DOHH2 (cell line): ENCODE data around the gene CRK.

Source experiments
- EZH2phosphoT487 ChIP-seq: fragments of 200-600 bp; sonication (generic); IDR thresholded peaks from 2 replicates; pipeline ENCODE4 v1.6.1; 2017; ENCODE audit warnings: borderline replicate concordance, mild to moderate bottlenecking, antibody characterized with exemption, low read length, moderate library complexity, mixed read lengths
- TF ChIP-seq, protein P1 (sequence below): fragments of 200-600 bp; sonication (generic); IDR thresholded peaks from one replicate; pipeline ENCODE4 v1.5.1; 2014; ENCODE audit warnings: antibody characterized with exemption, mild to moderate bottlenecking, low read depth, low read length; ENCODE audit not compliant: poor library complexity, severe bottlenecking

DNA sequence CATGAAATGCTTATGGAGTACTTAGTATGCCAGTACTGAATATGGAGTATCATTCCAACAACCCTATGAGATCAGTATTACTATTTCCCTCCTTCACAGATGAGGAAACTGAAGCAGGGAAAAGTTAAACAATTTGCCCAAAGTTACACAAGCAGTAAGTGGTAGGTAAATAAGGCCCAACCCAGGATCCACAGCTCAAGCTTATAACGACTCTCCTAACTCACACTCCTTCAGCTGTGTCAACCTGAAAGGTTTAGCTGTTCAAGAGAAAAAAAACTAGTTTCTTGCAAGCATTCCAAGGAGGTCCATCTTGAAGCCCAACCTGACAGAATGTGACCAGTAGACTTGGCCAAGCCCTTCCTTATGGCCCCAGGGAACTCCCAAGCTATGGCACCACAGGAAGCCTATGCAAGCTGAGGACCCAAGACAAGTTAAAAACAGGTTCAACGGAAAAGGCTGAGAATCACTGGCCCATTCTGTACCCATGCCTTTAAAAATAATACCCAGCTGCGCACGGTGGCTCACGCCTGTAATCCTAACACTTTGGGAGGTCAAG is 6.5 kb downstream of the CRK start:
- TF ChIP-seq, protein P1, sequence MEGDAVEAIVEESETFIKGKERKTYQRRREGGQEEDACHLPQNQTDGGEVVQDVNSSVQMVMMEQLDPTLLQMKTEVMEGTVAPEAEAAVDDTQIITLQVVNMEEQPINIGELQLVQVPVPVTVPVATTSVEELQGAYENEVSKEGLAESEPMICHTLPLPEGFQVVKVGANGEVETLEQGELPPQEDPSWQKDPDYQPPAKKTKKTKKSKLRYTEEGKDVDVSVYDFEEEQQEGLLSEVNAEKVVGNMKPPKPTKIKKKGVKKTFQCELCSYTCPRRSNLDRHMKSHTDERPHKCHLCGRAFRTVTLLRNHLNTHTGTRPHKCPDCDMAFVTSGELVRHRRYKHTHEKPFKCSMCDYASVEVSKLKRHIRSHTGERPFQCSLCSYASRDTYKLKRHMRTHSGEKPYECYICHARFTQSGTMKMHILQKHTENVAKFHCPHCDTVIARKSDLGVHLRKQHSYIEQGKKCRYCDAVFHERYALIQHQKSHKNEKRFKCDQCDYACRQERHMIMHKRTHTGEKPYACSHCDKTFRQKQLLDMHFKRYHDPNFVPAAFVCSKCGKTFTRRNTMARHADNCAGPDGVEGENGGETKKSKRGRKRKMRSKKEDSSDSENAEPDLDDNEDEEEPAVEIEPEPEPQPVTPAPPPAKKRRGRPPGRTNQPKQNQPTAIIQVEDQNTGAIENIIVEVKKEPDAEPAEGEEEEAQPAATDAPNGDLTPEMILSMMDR, result no peak
- TF ChIP-seq EZH2phosphoT487, result no peak
